ENCODE results near the gene ACTN4. TPM values are rescaled to one million over a fixed set of nuclear protein-coding genes. Genes with fewer than 3 reads are reported as not detected.

ACTN4 gene
- total RNA-seq, 1 donor from 2014 or later = 431 TPM

DNA sequence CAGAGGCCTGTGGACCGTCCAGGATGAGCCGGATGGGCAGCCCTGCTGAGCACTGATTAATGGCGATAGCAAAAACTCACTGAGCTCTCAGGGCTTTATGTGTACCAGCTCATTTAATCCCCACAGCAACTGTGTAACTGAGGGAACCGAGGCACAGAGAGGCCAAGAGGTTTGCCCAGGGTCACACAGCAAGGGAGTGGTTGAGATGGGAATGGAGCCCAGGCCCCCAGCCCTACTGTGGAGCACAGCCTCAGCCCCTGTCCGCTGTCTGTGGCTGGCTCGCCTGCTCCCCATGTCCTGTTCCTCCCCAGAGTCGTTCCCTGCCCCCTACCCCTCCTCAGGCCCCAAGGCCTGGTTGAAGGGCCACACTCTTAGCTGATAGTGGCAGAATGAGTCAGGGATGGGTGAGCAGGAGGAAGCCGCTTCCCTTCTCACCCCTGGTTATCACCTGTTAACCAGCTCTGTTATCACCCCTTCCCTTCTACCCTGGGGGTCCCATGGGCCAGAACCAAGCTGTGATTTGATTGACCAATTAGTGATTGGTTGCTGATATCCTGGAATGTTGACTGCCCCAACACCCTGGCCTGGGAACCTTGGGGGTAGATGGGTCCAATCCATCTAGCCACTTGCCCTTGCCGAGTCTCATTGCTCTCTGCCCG is 75.6 kb downstream of the ACTN4 start:
- no peak for DNase-seq (ENCODE audit: low spot score)

DNA sequence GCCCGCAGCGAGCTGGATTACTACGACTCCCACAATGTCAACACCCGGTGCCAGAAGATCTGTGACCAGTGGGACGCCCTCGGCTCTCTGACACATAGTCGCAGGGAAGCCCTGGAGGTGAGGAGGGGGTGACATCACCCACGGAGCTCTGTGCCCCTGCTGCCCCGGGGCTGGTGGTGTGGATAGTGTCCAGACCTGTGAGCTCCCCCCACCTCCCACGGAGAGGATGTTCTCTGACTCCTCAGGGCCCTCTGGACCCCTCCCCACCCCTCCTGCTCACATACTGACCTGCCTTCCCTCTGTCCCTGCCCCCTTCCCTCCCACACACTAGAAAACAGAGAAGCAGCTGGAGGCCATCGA is 76.1 kb downstream of the ACTN4 start:
- DNase-seq (ENCODE audit: low spot score) = no peak

DNA sequence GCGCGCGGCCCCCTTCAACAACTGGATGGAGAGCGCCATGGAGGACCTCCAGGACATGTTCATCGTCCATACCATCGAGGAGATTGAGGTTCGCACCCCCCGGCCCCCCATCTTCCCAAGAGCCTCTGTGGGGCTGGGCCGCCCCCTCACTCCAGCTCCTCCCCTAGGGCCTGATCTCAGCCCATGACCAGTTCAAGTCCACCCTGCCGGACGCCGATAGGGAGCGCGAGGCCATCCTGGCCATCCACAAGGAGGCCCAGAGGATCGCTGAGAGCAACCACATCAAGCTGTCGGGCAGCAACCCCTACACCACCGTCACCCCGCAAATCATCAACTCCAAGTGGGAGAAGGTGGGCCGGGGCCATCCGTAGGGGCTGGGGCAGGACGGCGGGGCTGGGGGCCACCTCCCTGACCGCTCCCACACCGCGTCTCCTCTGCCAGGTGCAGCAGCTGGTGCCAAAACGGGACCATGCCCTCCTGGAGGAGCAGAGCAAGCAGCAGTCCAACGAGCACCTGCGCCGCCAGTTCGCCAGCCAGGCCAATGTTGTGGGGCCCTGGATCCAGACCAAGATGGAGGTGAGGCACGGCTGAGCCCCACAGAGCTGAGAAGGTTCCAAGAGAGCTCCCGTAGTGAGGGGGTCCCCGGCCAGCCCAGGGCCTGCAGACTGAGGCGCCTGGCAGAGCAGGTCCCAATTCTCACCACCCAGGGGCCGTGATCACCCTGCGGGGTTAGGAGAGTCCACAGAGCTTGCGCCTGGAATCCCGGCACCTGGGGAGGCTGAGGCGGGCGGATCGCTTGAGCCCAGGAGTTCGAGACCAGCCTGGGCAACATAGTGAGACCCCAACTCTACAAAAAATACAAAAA is 76.8 kb downstream of the ACTN4 start:
- no peak for DNase-seq (ENCODE audit: low spot score)

DNA sequence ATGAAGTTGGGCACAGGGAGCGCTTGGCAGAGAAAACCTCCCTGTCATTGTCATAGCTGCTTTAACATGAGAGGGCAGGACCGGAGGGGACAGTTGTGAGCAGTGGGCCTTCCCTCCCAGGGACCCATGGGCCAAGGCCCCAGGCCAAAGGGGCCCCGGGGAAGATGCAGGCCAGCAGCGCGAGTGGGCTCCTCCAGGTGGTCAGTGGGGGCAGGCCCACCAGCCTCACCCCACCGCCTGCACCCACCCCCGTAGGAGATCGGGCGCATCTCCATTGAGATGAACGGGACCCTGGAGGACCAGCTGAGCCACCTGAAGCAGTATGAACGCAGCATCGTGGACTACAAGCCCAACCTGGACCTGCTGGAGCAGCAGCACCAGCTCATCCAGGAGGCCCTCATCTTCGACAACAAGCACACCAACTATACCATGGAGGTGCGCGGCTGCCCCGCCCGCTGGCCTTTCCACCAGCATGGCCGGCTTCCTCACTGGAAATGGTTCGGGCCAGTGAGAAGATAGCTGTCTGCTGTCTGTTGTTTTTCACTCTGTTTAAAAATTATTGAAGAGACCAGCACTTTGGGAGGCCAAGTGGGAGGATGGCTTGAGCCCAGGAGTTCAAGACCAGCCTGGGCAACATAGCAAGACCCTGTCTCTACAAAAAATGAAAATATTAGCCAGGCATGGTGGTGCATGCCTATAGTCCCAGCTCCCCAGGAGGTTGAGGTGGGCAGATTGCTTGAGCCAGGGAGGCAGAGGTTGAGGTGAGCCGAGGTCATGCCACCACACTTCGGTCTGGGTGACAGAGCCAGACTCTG is 78.2 kb downstream of the ACTN4 start:
- DNase-seq (ENCODE audit: low spot score) = no peak

DNA sequence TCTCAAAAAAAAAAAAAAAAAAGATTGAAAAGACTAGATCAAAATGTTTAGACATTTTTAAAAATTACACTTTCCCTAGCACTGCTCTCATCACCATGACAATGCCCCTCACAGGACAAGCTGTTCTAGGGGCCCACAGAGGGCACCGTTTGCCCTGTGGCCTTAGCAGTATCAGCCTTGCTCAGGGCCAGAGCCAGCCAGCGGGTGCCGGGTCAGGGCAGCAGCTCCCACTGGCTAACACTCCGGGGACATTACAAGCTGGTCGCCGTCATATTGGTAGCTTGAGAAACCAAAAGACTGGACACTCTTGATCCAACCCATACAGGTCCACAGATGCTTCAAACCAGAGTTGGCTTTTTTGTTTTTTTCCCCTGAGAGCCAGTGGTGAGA is 78.8 kb downstream of the ACTN4 start:
- DNase-seq (ENCODE audit: low spot score) = no peak

DNA sequence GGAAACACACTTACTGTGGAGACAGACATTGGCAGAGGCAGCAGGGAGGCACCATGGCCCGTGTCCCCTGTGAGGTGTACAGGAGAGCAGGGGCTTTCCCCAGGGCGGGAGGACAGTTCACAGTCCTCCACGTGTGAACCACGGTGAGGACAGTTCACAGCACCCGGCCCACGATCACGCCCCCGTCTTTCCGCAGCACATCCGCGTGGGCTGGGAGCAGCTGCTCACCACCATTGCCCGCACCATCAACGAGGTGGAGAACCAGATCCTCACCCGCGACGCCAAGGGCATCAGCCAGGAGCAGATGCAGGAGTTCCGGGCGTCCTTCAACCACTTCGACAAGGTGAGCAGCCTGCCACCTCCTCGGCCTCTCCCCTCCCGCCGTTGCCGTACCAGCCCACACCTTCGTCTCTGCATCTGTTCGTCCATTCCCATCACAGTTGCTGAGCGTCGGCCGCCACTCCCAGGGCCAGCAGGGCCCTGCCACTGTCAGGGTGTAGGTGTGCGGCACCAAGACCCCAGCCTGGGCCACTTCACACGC is 79.4 kb downstream of the ACTN4 start:
- DNase-seq (ENCODE audit: low spot score) = no peak

DNA sequence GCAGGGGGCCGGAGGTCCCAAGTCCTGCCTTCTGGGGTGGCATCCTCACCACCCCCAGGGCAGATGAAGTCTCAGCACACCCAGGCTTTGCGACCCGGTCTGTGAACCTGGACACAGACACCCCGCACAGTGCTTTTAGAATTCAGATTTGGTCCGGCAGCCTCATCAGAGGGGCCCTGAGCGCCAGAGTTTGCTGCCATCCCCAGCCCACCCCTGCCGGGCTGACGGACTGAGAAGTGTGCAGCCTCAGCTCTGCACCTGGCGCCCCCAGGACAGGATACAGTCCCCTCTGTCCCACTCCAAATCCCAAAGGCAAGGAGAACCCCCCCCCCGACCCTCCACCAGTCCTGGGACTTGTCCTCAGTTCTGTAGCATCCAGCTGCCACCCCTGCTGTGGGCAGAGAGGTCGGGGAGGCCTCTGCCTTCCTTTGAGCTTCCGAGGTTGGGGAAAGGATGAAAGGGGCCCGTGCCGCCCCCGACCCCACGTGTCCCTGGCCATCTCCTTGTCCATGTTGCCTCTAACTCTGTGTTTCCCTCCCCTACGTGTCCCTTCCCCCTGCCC is 79.9 kb downstream of the ACTN4 start:
- DNase-seq (ENCODE audit: low spot score) = no peak

DNA sequence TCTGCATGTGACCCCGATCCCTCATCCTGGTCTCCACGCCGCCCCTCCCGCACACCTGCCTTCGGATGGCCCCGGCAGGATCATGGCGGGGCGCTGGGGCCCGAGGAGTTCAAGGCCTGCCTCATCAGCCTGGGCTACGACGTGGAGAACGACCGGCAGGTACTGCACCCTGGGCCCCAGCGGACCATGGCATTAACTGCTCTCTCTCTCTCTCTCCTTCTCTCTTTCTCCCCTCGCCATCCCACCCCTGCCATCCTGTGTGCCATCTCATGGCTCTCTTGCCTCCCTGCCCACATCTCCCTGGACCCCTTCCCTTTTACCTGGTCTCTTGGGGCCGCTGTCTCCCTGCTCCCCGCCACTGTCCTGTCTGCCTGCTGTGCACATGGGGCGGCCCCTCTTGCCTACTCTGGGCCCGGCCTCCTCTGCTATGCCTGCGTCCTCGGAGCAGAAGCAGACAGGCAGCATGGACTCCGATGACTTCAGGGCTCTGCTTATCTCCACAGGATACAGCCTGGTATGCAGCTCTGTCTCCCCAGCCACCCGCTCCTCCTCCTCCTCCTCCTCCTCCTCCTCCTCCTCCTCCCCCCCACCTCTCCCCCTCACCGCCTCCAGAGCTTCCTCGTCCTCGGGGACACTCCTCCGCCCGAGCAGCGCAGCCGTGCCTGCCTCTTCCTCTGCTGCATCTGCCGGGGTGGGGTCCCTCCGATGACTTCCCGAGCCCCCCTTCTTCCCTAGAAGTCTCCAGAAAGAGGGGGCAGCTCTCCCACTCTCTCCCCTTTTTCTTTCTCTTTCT is 80.6 kb downstream of the ACTN4 start:
- DNase-seq (ENCODE audit: low spot score) = no peak

DNA sequence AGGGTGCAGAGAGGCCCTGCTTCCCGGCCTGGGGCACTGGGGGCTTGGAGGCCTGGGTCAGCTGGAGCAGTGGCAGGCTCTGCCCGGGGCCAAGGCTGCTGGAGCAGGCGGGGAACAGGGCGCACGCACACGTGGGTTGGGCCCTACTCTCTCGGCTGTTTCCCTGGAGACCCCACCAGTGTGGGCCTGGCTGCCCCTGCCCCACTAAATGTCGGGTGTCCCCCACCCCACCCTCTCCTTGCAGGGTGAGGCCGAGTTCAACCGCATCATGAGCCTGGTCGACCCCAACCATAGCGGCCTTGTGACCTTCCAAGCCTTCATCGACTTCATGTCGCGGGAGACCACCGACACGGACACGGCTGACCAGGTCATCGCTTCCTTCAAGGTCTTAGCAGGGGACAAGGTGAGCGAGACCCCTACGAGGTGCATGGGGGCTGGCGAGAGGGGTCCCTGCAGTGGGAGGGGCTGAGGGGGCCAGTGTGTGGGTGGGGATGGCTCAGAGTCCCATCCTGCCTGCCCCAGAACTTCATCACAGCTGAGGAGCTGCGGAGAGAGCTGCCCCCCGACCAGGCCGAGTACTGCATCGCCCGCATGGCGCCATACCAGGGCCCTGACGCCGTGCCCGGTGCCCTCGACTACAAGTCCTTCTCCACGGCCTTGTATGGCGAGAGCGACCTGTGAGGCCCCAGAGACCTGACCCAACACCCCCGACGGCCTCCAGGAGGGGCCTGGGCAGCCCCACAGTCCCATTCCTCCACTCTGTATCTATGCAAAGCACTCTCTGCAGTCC is 81.5 kb downstream of the ACTN4 start:
- no peak for DNase-seq (ENCODE audit: low spot score)

DNA sequence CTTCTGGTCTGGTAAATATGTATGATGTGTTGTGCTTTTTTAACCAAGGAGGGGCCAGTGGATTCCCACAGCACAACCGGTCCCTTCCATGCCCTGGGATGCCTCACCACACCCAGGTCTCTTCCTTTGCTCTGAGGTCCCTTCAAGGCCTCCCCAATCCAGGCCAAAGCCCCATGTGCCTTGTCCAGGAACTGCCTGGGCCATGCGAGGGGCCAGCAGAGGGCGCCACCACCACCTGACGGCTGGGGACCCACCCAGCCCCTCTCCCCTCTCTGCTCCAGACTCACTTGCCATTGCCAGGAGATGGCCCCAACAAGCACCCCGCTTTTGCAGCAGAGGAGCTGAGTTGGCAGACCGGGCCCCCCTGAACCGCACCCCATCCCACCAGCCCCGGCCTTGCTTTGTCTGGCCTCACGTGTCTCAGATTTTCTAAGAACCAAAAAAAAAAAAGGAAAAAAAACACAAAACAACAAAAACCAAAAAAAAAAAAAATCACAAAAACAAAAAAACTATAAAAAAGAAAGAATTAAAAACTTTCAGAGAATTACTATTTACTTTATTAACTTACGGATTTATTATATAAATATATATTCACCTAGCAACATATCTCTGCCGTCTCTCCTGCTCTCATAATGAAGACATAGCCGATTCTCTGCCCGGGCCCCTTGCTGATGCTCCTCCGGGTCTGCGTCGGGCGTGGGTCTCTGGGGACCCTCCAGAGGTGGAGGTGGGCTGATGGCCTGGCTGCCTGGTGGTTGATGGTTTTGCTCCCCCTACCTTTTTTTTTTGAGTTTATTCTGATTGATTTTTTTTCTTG is 82.4 kb downstream of the ACTN4 start:
- no peak for DNase-seq (ENCODE audit: low spot score)

DNA sequence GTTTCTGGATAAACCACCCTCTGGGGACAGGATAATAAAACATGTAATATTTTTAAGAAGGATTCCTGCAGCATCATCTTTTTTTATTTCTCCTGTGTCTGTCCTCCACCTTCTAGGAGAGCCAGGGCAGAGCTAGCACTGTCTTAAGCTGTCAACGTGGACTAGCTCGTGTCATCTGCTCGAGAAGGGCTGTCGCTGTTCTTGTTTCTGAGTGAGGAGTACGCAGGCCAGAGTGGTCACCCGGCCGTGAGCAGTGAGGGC is 83.0 kb downstream of the ACTN4 start:
- no peak for DNase-seq (ENCODE audit: low spot score)

DNA sequence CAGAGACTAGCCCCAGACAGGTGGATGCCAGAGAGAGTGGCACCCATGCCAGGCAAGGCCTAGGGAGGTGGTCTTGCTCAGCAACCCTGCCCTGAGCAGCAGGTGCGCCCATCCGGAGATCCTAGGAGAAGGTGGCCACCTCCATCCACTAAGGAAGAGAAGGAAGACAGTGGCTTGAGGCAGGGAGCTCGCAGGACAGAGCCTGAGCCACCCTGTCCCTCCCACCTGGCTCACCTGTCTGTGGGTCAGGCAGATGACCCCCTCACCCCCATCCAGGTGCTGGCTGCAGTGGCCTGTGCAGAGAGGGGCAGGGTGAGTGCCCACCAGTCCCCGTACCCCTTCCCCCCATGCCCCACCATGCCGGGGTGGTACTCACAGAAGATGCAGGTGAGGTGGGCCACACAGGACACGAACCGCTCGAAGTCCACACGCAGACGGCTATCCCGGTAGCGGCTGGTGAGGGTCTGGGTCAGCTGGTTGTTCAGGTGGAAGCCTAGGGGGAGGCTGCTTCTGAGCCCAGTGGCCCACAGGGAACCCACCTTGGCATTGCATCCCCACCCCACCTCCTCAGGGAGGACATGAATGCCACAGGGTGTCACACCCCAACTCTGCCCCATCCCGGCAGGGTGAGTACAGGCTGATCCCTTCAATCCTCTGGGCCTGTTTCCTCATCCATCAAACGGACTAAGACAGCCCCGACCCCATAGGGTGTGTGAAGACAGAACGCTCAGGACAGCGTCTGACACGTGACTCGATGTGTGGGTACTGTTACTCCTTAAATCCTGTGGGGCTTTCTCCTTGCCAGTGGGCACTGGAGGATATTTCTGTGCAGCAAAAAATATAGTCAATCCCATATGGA is 83.5 kb downstream of the ACTN4 start:
- DNase-seq (ENCODE audit: low spot score) = no peak

DNA sequence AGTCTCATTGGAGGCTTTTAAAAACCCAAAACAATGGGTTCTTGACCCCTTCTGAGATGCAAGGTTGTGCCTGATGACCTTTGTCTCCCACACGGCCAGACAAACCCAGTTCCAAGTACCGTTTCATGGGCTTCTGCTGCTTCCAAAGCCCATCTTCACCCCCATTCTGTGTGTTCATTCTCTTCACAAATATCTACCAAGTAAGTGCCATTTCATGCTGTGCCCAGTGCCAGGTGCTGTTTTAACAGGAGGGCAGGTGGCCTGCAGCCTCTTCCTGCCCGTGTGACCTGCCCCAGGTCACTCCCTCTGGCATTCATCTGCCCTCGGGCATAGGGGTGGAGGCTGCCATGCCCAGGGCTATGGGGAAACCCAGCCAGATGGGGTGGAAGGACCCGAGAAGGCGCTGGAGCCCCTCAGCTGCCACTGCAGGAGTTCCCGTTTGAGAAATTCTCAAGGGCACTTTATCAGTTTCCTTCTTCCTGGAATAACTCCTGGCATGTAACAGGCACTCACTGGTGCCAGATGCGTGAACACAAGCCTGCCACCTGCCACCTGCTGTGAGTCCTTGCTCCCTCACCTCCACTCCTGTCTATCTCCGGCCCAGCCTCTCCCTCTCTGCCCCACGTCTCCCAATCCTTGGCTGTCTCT is 84.3 kb downstream of the ACTN4 start:
- no peak for DNase-seq (ENCODE audit: low spot score)

DNA sequence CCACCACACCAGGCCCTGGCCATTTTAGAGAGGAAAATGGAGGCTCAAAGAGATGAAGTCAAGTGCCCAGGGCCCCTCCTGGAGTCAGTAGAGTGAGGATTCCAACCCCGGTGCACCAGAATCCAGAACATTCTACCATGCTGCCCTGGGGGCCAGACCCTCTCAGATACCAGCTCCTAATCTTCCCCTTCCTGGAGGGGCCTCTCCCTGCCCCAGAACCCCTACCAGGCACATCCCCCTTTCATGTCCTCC is 85.7 kb downstream of the ACTN4 start:
- DNase-seq (ENCODE audit: low spot score) = no peak

DNA sequence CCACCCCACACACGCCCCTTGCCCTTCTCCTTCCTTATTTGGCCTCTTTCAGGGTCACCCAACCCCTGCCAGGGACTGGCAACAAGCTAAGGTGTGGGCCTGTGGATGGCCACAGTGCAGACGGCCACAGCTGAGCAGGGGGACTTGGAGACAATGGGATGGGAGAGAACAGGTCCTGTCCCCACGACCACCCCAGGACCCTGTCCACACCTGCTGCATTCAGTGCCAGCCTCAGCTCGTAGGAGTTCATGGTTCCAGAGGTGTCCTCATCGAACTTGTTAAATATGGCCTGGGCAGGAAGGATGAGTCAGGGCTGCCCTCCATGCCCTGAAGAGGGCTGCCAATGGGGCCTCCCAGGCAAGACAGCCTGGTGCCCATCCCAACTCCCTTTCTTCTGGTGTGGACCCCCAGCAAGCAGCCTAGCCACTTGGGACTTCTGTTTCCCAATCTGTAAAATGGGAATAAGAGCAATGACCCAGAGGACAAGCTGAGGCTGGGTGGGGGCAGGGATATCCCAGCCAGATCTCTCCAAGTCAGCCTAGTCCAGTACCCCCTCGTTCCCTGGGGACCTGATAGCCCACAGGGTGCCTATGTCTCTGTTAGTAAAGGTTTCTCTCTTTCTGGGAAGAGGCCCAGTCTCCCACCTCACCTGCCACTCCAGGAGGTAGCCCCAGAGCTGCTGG is 86.2 kb downstream of the ACTN4 start:
- no peak for DNase-seq (ENCODE audit: low spot score)

DNA sequence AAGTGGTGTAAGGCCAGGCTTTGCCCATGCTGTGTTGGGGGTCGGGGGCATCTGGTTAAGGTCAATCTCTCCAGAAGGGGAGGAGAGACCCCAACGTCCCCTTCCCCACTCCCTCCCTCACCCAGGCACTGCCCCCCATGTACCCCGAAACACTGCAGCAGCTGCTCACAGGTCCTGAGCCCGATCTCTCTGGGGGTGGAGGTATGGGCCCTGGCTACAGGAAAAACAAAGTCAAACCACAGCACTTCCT is 86.7 kb downstream of the ACTN4 start:
- DNase-seq (ENCODE audit: low spot score) = no peak

DNA sequence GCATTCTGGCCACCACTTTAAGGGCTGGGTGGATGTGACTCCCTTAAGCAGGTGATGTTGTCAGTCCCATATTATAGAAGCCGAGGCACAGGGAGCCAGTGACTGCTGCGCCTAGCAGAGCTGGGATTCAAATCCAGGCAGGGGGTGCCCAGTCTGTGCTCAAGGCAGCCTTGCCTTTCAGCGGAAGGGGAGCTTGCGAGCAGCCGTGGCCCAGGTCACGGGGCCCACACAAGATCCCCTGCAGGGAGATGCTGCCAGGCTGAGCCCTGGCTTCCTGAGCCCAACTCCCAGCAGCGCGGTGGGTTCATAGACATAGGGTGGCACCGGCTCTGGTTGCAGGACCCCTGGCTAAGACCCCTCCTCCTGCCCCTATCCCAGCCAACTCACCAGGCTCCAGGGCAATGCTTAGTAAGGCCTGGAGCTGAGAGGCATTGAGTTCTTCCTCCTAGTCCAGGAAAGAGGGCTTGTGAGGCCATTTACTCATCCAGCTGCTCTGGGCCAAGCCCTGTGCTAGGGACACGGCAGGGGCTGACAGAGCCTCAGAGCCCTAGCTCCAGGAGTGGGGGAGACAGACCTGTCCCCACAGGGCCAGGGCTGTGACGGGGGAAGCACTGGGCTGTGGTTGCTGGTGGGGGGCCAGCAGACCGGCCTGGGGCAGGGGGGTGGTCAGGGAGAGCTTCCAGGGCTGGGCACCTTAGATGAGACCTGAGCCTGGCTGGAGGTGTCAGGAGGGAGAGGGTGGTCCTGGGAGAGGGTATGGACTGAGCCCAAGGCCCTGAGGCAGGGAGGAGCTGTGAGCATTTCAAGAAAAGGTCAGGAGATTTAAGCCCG is 87.2 kb downstream of the ACTN4 start:
- DNase-seq (ENCODE audit: low spot score) = no peak
